Ishikawa (cell line): ENCODE data around the gene SHPK.
A peak's percentile ranks its signal among the peaks of the same experiment; 100 is the strongest.

ENCODE experiments used
- CEBPB ChIP-seq: IDR thresholded peaks from 2 replicates; pipeline ENCODE4 v1.6.1; 2012
- CREB1 ChIP-seq: IDR thresholded peaks from 2 replicates; pipeline ENCODE4 v1.6.1; 2012; ENCODE audit warnings: low read depth
- EGR1 ChIP-seq: IDR thresholded peaks from 2 replicates; pipeline ENCODE4 v1.6.1; 2012
- EP300 ChIP-seq: IDR thresholded peaks from 2 replicates; pipeline ENCODE4 v1.6.1; 2012; ENCODE audit warnings: borderline replicate concordance
- FOXM1 ChIP-seq: IDR thresholded peaks from 2 replicates; pipeline ENCODE4 v1.6.1; 2012; ENCODE audit warnings: low read depth, borderline replicate concordance
- MAX ChIP-seq: IDR thresholded peaks from 2 replicates; pipeline ENCODE4 v1.6.1; 2012
- RAD21 ChIP-seq: IDR thresholded peaks from 2 replicates; pipeline ENCODE4 v1.6.1; 2012; ENCODE audit warnings: low read depth
- TAF1 ChIP-seq: IDR thresholded peaks from 2 replicates; pipeline ENCODE4 v1.6.1; 2012; ENCODE audit warnings: low read depth, mild to moderate bottlenecking
- TCF12 ChIP-seq: IDR thresholded peaks from 2 replicates; pipeline ENCODE4 v1.6.1; 2012; ENCODE audit warnings: low read depth
- TEAD4 ChIP-seq: IDR thresholded peaks from 2 replicates; pipeline ENCODE4 v1.6.1; 2012
- USF1 ChIP-seq: IDR thresholded peaks from 2 replicates; pipeline ENCODE4 v1.6.1; 2012
- YY1 ChIP-seq: IDR thresholded peaks from 2 replicates; pipeline ENCODE4 v1.6.1; 2012; ENCODE audit warnings: low read depth
- ZBTB7A ChIP-seq: IDR thresholded peaks from 2 replicates; pipeline ENCODE4 v1.6.1; 2012; ENCODE audit warnings: low read depth
- TF ChIP-seq, protein P1 (sequence below): IDR thresholded peaks from 2 replicates; pipeline ENCODE4 v1.6.1; 2012; ENCODE audit warnings: low read depth, mild to moderate bottlenecking

SHPK gene

GRCh38 chr17:3666516-3666915 is 30.5 kb upstream of the SHPK start:
- TF ChIP-seq, protein P1, sequence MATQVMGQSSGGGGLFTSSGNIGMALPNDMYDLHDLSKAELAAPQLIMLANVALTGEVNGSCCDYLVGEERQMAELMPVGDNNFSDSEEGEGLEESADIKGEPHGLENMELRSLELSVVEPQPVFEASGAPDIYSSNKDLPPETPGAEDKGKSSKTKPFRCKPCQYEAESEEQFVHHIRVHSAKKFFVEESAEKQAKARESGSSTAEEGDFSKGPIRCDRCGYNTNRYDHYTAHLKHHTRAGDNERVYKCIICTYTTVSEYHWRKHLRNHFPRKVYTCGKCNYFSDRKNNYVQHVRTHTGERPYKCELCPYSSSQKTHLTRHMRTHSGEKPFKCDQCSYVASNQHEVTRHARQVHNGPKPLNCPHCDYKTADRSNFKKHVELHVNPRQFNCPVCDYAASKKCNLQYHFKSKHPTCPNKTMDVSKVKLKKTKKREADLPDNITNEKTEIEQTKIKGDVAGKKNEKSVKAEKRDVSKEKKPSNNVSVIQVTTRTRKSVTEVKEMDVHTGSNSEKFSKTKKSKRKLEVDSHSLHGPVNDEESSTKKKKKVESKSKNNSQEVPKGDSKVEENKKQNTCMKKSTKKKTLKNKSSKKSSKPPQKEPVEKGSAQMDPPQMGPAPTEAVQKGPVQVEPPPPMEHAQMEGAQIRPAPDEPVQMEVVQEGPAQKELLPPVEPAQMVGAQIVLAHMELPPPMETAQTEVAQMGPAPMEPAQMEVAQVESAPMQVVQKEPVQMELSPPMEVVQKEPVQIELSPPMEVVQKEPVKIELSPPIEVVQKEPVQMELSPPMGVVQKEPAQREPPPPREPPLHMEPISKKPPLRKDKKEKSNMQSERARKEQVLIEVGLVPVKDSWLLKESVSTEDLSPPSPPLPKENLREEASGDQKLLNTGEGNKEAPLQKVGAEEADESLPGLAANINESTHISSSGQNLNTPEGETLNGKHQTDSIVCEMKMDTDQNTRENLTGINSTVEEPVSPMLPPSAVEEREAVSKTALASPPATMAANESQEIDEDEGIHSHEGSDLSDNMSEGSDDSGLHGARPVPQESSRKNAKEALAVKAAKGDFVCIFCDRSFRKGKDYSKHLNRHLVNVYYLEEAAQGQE: no peak
- TF ChIP-seq EP300 (no peak), EGR1 (no peak)

- TF ChIP-seq TCF12 (no peak), EP300 (no peak), FOXM1 (no peak), RAD21 (no peak), CREB1 (no peak), TEAD4 (no peak), YY1 (no peak)
- TF ChIP-seq, protein P1: no peak
Observed at GRCh38 chr17:3665834-3666233, 29.8 kb upstream of the SHPK start.

DNA sequence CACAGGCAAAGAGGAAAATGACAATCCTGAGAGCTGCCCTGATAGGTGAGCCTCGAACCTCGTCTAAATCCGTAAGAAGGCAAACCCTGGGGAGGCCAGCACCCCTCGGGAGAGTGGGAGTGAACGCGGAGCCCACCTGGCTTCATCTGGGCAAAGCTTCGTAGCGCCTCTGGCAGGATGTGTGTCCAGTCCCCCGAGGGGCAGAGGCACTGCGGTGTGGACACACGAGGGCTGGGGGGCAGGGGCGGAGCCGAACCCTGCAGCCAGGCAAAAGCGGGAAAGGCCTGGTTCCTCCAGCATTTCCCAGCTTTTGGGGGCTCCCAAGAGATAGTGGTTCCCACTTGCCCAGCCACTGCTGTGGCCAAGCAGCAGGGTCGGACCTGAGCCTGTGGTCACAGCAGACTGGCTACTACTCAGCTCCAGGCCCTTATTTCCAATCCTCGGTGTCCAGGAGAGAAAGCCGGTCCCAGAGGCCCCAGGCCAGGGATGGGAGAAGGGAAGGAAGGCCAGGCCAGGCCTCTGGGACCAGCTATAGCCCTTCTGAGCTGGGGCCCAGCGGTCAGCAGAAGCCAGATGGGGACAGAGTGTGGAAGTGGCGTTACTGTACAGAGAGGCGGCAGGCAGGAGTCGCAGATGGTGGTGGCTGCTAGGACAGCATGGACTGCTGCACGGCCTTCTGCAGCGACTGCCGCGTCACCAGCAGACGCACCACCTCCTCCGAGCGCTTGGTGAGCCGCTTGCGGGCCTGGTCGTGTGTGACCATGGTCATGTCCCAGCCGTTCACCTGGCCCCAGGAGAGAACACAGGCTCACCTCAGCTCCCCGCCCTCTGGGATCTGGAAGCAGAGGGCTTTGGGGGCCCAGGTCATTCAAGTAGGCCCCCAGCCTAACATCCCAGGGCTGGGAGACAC is 27.3 kb upstream of the SHPK start:
- TF ChIP-seq EP300: no peak
- TF ChIP-seq USF1: no peak
- no peak for TF ChIP-seq TEAD4
- TF ChIP-seq YY1: no peak
- no peak for TF ChIP-seq CREB1
- no peak for TF ChIP-seq MAX
- TF ChIP-seq EGR1: no peak
- TF ChIP-seq TCF12: no peak
- TF ChIP-seq, protein P1: no peak
- TF ChIP-seq RAD21: no peak
- TF ChIP-seq TAF1: no peak
- TF ChIP-seq CEBPB: no peak

DNA sequence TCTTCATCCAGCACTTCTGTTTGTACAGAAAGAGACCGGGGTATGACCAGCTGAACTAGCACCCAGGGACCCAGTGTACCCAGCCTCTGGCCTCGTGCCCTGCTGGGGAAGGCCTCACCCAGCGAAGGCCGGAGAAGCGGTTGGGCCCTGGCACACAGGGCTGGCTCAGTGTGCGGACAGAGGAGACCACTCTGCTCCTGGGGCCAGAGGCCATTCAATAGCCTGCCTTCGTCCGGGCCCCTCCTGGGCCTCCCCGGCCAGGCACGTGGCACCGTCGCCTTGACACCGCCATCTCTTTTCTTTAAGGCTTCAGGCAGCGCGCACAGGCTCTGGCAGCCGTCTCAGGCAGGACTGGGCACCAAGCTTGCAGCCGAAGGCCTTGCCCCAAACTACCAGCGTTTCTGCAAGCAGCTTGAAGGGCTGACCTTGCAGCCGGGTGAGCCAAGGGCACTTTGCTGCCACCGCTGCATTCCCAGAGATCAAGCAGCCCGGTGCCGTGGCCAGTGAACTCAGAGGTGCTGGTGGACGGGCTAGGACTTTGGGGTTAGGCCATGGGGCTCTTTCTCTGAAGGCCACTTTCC is 24.4 kb upstream of the SHPK start:
- no peak for TF ChIP-seq ZBTB7A
- no peak for TF ChIP-seq FOXM1
- no peak for TF ChIP-seq EP300

GRCh38 chr17:3659541-3660111 is 23.6 kb upstream of the SHPK start:
- no peak for TF ChIP-seq USF1
- TF ChIP-seq ZBTB7A: peak; percentile 33; the same call in 1 of the 2 replicates
